HUES48 (cell line): ENCODE measurements around the gene MARCHF11.

Experiments
- H3K27ac ChIP-seq: one replicate; pipeline ENCODE4 v1.7.0; 2013; ENCODE audit warnings: low read depth, low read length, inconsistent platforms
- H3K27me3 ChIP-seq: 2 replicates; pipeline ENCODE4 v1.6.1; 2013; ENCODE audit warnings: mild to moderate bottlenecking, low read length; ENCODE audit not compliant: control insufficient read depth, insufficient read depth
- H3K36me3 ChIP-seq: 2 replicates; pipeline ENCODE4 v1.6.1; 2013; ENCODE audit warnings: low read length; ENCODE audit not compliant: control insufficient read depth, insufficient read depth
- H3K4me1 ChIP-seq: 2 replicates; pipeline ENCODE4 v1.6.1; 2013; ENCODE audit warnings: mild to moderate bottlenecking, low read length; ENCODE audit not compliant: control insufficient read depth, insufficient read depth
- H3K4me3 ChIP-seq: 2 replicates; pipeline ENCODE4 v1.5.1; 2013; ENCODE audit warnings: mild to moderate bottlenecking, low read depth, low read length
- H3K9ac ChIP-seq: 2 replicates; pipeline ENCODE4 v1.6.1; 2013; ENCODE audit warnings: mild to moderate bottlenecking, low read depth, low read length, moderate library complexity
- H3K9me3 ChIP-seq: 2 replicates; pipeline ENCODE4 v1.6.1; 2013; ENCODE audit warnings: low read length; ENCODE audit not compliant: control insufficient read depth, insufficient read depth

The MARCHF11 gene

GRCh38 chr5:16179511-16179935, at the start of gene MARCHF11:
TSS of gene MARCHF11 (minus strand) at chr5:16179791. CDS start at chr5:16179575, 216 bp downstream.
- no peaks in the 10 kb centered on the region for H3K36me3 ChIP-seq
- no peak within 1 kb of the TSS for H3K9ac ChIP-seq
- no peak within 1 kb of the TSS for H3K27ac ChIP-seq
- H3K27me3 ChIP-seq: peaks cover 47% of the 10 kb centered on the region
- H3K4me1 ChIP-seq: peaks cover 5% of the 10 kb centered on the region
- H3K9me3 ChIP-seq: no peaks in the 10 kb centered on the region
- H3K4me3 ChIP-seq: peak within 1 kb of the TSS; percentile 61

GRCh38 chr5:16225927-16226326, 46.3 kb upstream of the MARCHF11 start:
- Histone ChIP-seq H3K9me3 (no peaks in the 10 kb centered on the region), H3K27ac (no peak overlapping the region), H3K36me3 (no peaks in the 10 kb centered on the region), H3K4me1 (peaks cover 12% of the 10 kb centered on the region; the same call in 1 of the 2 replicates), H3K27me3 (no peaks in the 10 kb centered on the region), H3K4me3 (no peak overlapping the region), H3K9ac (no peak overlapping the region)

GRCh38 chr5:16192311-16192710, 12.7 kb upstream of the MARCHF11 start:
- Histone ChIP-seq H3K9me3 (no peaks in the 10 kb centered on the region), H3K4me3 (no peak overlapping the region)

GRCh38 chr5:16180789-16181082, 1.1 kb upstream of the MARCHF11 start:
- Histone ChIP-seq H3K27me3 (peaks cover 47% of the 10 kb centered on the region), H3K4me3 (peak overlapping the region; percentile 61)

More at GRCh38 chr5:16192311-16192710, 12.7 kb upstream of the MARCHF11 start:
- H3K4me1 ChIP-seq: no peaks in the 10 kb centered on the region
- no peak overlapping the region for H3K9ac ChIP-seq
- no peaks in the 10 kb centered on the region for H3K36me3 ChIP-seq
- no peak overlapping the region for H3K27ac ChIP-seq
- no peaks in the 10 kb centered on the region for H3K27me3 ChIP-seq

GRCh38 chr5:16179936-16180788, 571 bp upstream of the MARCHF11 start:
- no peaks in the 10 kb centered on the region for H3K36me3 ChIP-seq
- H3K4me3 ChIP-seq: peak overlapping the region; percentile 61
- no peaks in the 10 kb centered on the region for H3K9me3 ChIP-seq
- H3K27me3 ChIP-seq: peaks cover 47% of the 10 kb centered on the region
- no peak overlapping the region for H3K9ac ChIP-seq
- H3K27ac ChIP-seq: no peak overlapping the region
- H3K4me1 ChIP-seq: peaks cover 5% of the 10 kb centered on the region

More at GRCh38 chr5:16180789-16181082, 1.1 kb upstream of the MARCHF11 start:
- Histone ChIP-seq H3K9me3 (no peaks in the 10 kb centered on the region), H3K27ac (no peak overlapping the region), H3K4me1 (peaks cover 5% of the 10 kb centered on the region), H3K9ac (no peak overlapping the region), H3K36me3 (no peaks in the 10 kb centered on the region)

- Histone ChIP-seq H3K4me3 (peak overlapping the region; percentile 58; the same call in 1 of the 2 replicates), H3K36me3 (no peaks in the 10 kb centered on the region), H3K4me1 (peaks cover 5% of the 10 kb centered on the region), H3K27me3 (peaks cover 47% of the 10 kb centered on the region), H3K9ac (no peak overlapping the region), H3K9me3 (no peaks in the 10 kb centered on the region), H3K27ac (no peak overlapping the region)
These were observed 732 bp downstream of the MARCHF11 start for GRCh38 chr5:16178745-16179372.

GRCh38 chr5:16169550-16169949, 10.0 kb downstream of the MARCHF11 start:
- no peaks in the 10 kb centered on the region for H3K27me3 ChIP-seq
- H3K9me3 ChIP-seq: no peaks in the 10 kb centered on the region
- H3K27ac ChIP-seq: no peak overlapping the region
- H3K4me3 ChIP-seq: no peak overlapping the region
- no peak overlapping the region for H3K9ac ChIP-seq
- no peaks in the 10 kb centered on the region for H3K4me1 ChIP-seq
- H3K36me3 ChIP-seq: no peaks in the 10 kb centered on the region

GRCh38 chr5:16160706-16161105, 18.9 kb downstream of the MARCHF11 start:
- Histone ChIP-seq H3K4me3 (no peak overlapping the region), H3K9me3 (no peaks in the 10 kb centered on the region), H3K9ac (no peak overlapping the region), H3K27ac (no peak overlapping the region), H3K36me3 (no peaks in the 10 kb centered on the region), H3K27me3 (no peaks in the 10 kb centered on the region), H3K4me1 (no peaks in the 10 kb centered on the region)

GRCh38 chr5:16159636-16160035, 20.0 kb downstream of the MARCHF11 start:
- H3K4me1 ChIP-seq: no peaks in the 10 kb centered on the region
- no peak overlapping the region for H3K4me3 ChIP-seq
- no peaks in the 10 kb centered on the region for H3K27me3 ChIP-seq
- no peaks in the 10 kb centered on the region for H3K36me3 ChIP-seq
- H3K9me3 ChIP-seq: no peaks in the 10 kb centered on the region
- no peak overlapping the region for H3K27ac ChIP-seq
- H3K9ac ChIP-seq: no peak overlapping the region

- Histone ChIP-seq H3K4me1 (no peaks in the 10 kb centered on the region), H3K27ac (no peak overlapping the region), H3K36me3 (no peaks in the 10 kb centered on the region), H3K9ac (no peak overlapping the region), H3K4me3 (no peak overlapping the region), H3K9me3 (no peaks in the 10 kb centered on the region), H3K27me3 (no peaks in the 10 kb centered on the region)
These were observed 23.4 kb downstream of the MARCHF11 start for GRCh38 chr5:16156152-16156551.
